ENCODE data around the gene MBD3L3.

- TF ChIP-seq GATA3 (IDR thresholded peaks at IDR 0.05; ENCODE audit: low read depth, low read length) (no peak), GATA2 (IDR thresholded peaks at IDR 0.05; ENCODE audit: low read depth, low read length) (no peak)
Observed at GRCh38 chr19:7098096-7098495, 39.6 kb upstream of the MBD3L3 start.

Data from SH-SY5Y (cell line).